Neuronal stem cell (in vitro differentiated cells): ENCODE results near the gene CXCL17.

Experiments
- DNase-seq: peaks from one replicate; pipeline ENCODE4 v3.0.0-alpha.2; 2013; ENCODE audit warnings: low spot score
- H2AFZ ChIP-seq: one replicate; pipeline ENCODE4 v1.6.1; 2013; ENCODE audit warnings: mild to moderate bottlenecking, low read length, inconsistent platforms
- H2AK5ac ChIP-seq: 2 replicates; pipeline ENCODE4 v1.6.1; 2013; ENCODE audit warnings: low read depth, mild to moderate bottlenecking, inconsistent platforms, low read length, moderate library complexity, mixed read lengths
- H2BK120ac ChIP-seq: 2 replicates; pipeline ENCODE4 v1.6.1; 2013; ENCODE audit warnings: low read depth, mild to moderate bottlenecking, inconsistent platforms, low read length, moderate library complexity, mixed read lengths
- H2BK12ac ChIP-seq: one replicate; pipeline ENCODE4 v1.6.1; 2013; ENCODE audit warnings: low read length, inconsistent platforms
- H2BK15ac ChIP-seq: 2 replicates; pipeline ENCODE4 v1.6.1; 2013; ENCODE audit warnings: mild to moderate bottlenecking, low read length, inconsistent platforms, mixed read lengths
- H2BK5ac ChIP-seq: one replicate; pipeline ENCODE4 v1.6.1; 2013; ENCODE audit warnings: inconsistent platforms, mild to moderate bottlenecking, low read length, moderate library complexity
- H3K14ac ChIP-seq: one replicate; pipeline ENCODE4 v1.6.1; 2013; ENCODE audit warnings: low read length, inconsistent platforms
- H3K18ac ChIP-seq: 2 replicates; pipeline ENCODE4 v1.6.1; 2013; ENCODE audit warnings: low read length, inconsistent platforms
- H3K23ac ChIP-seq: 2 replicates; pipeline ENCODE4 v1.6.1; 2013; ENCODE audit warnings: low read depth, mild to moderate bottlenecking, mixed read lengths, low read length, inconsistent platforms; ENCODE audit not compliant: poor library complexity
- H3K27ac ChIP-seq: replicated peaks from 3 replicates; pipeline ENCODE4 v1.5.1; 2013; ENCODE audit warnings: low read length, inconsistent platforms
- H3K27me3 ChIP-seq, 3 experiments: 2 replicates each; pipeline ENCODE4 v1.6.1; 2013; ENCODE audit warnings: low read length in 3 of 3, mild to moderate bottlenecking in 2 of 3, inconsistent platforms in 1 of 3, low read depth in 1 of 3, mixed read lengths in 1 of 3, moderate library complexity in 1 of 3; ENCODE audit not compliant: control insufficient read depth in 3 of 3, insufficient read depth in 3 of 3
- H3K36me3 ChIP-seq, 2 donors: replicated peaks in 1 of 2; 2 replicates each; pipeline ENCODE4 v1.6.1; 2013; ENCODE audit warnings: low read length in 2 of 2; ENCODE audit not compliant: control insufficient read depth in 2 of 2, insufficient read depth in 2 of 2
- H3K4ac ChIP-seq: 2 replicates; pipeline ENCODE4 v1.6.1; 2013; ENCODE audit warnings: inconsistent platforms, mild to moderate bottlenecking, low read length, moderate library complexity
- H3K4me1 ChIP-seq, 2 donors: 1 replicate in 1 of 2; 2 replicates in 1 of 2; pipeline ENCODE4 v1.6.1; 2013; ENCODE audit warnings: low read length in 2 of 2, low read depth in 1 of 2; ENCODE audit not compliant: control insufficient read depth in 2 of 2, insufficient read depth in 1 of 2
- H3K4me2 ChIP-seq: one replicate; pipeline ENCODE4 v1.6.1; 2013; ENCODE audit warnings: mild to moderate bottlenecking, low read length, inconsistent platforms; ENCODE audit not compliant: insufficient read depth, poor library complexity, severe bottlenecking
- H3K4me3 ChIP-seq, 2 donors: 2 replicates each; pipeline ENCODE4 v1.5.1; 2013; ENCODE audit warnings: low read length in 2 of 2, mild to moderate bottlenecking in 2 of 2, inconsistent platforms in 1 of 2, moderate library complexity in 1 of 2
- H3K79me1 ChIP-seq: one replicate; pipeline ENCODE4 v1.6.1; 2013; ENCODE audit warnings: low read depth, mild to moderate bottlenecking, inconsistent platforms, low read length, moderate library complexity
- H3K9ac ChIP-seq: one replicate; pipeline ENCODE4 v1.6.1; 2013; ENCODE audit warnings: mild to moderate bottlenecking, low read depth, low read length, inconsistent platforms; ENCODE audit not compliant: poor library complexity
- H3K9me3 ChIP-seq, 2 donors: replicated peaks in 1 of 2; 2 replicates each; pipeline versions ENCODE3 to v1.6.1; 2013; ENCODE audit warnings: low read length in 2 of 2, mild to moderate bottlenecking in 2 of 2, inconsistent platforms in 1 of 2, low read depth in 1 of 2, mixed read lengths in 1 of 2, moderate library complexity in 1 of 2; ENCODE audit not compliant: control insufficient read depth in 2 of 2, insufficient read depth in 1 of 2
- H4K8ac ChIP-seq: one replicate; pipeline ENCODE4 v1.6.1; 2013; ENCODE audit warnings: low read depth, mild to moderate bottlenecking, inconsistent platforms, low read length, moderate library complexity
- H4K91ac ChIP-seq: one replicate; pipeline ENCODE4 v1.6.1; 2013; ENCODE audit warnings: low read length, low read depth, mild to moderate bottlenecking, inconsistent platforms; ENCODE audit not compliant: poor library complexity
- WGBS, 2 donors: extraction: QIAGEN DNeasy Blood & Tissue Kit; methylation state at CpG; one replicate each; pipeline ENCODE4 v1.1.7; 2013; ENCODE audit warnings: missing lambda C conversion rate in 2 of 2, mixed read lengths in 1 of 2; ENCODE audit not compliant: insufficient read length in 2 of 2, insufficient replicate concordance in 1 of 2; ENCODE audit errors: extremely low coverage in 2 of 2; 5-methylcytosine and 5-hydroxymethylcytosine counted together

CXCL17 gene

GRCh38 chr19:42469311-42470235, 26.8 kb upstream of the CXCL17 start:
- WGBS, 2 donors, result no CpG with 5 or more reads among the region's 8 CpGs
- H3K9ac ChIP-seq, result no peak overlapping the region

DNA sequence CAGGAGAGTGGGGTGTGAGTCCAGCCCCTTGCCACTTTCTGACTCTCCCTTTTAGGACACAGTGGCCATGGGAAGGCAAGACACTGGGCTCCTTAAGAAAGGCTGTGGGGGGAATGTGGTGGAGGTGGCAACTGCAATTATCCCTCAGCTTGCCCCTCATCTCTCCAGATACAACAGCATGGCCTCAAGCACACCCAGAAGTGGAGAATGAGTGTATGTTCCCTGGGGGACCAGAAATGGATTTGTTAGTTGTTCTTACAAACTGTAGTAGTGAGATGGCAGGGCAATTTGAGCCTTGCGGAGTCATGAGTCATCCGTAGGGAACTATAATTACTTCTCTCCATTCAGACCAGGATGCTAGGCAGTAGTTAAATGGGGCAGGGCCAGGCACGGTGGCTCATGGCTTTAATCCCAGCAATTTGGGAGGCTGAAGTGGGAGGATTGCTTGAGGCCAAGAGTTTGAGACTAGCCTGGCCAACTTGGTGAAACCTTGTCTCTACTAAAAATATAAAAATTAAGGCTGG, 25.6 kb upstream of the CXCL17 start:
- H2BK5ac ChIP-seq, result no peak overlapping the region
- H3K27ac ChIP-seq, result no peak overlapping the region
- no peaks in the 10 kb centered on the region for H3K9me3 ChIP-seq
- no peaks in the 10 kb centered on the region for H3K27me3 ChIP-seq
- no peak overlapping the region for H2BK15ac ChIP-seq
- no peak overlapping the region for H2AK5ac ChIP-seq
- no peak overlapping the region for H2AFZ ChIP-seq
- H3K9ac ChIP-seq, result no peak overlapping the region
- no CpG with 5 or more reads among the region's 3 CpGs for WGBS, 2 donors
- H3K79me1 ChIP-seq, result no peaks in the 10 kb centered on the region
- no peaks in the 10 kb centered on the region for H3K36me3 ChIP-seq
- no peak overlapping the region for H3K18ac ChIP-seq
- H2BK120ac ChIP-seq, result no peak overlapping the region
- H3K23ac ChIP-seq, result no peak overlapping the region
- no peak overlapping the region for H3K4me2 ChIP-seq
- no peak overlapping the region for H3K14ac ChIP-seq
- peaks cover 5% of the 10 kb centered on the region in 2 donors for H3K4me1 ChIP-seq
- no peak overlapping the region for H3K4ac ChIP-seq
- no peak for DNase-seq
- no peak overlapping the region for H4K91ac ChIP-seq
- no peak overlapping the region for H3K4me3 ChIP-seq
- no peak overlapping the region for H4K8ac ChIP-seq
- no peak overlapping the region for H2BK12ac ChIP-seq

More at GRCh38 chr19:42469311-42470235, 26.8 kb upstream of the CXCL17 start:
- Histone ChIP-seq H2BK12ac (no peak overlapping the region), H4K91ac (no peak overlapping the region), H2AFZ (no peak overlapping the region), H3K9me3 (no peaks in the 10 kb centered on the region), H3K36me3 (no peaks in the 10 kb centered on the region), H3K4ac (no peak overlapping the region), H3K4me2 (no peak overlapping the region), H3K4me3 (no peak overlapping the region), H3K27ac (no peak overlapping the region), H3K4me1 (peaks cover 5 to 11% of the 10 kb centered on the region in 2 donors), H3K23ac (no peak overlapping the region), H4K8ac (no peak overlapping the region), H3K79me1 (no peaks in the 10 kb centered on the region), H2BK120ac (no peak overlapping the region), H3K27me3 (no peaks in the 10 kb centered on the region), H2BK15ac (no peak overlapping the region), H2AK5ac (no peak overlapping the region), H3K14ac (no peak overlapping the region), H2BK5ac (no peak overlapping the region), H3K18ac (no peak overlapping the region)
- DNase-seq, result no peak

DNA sequence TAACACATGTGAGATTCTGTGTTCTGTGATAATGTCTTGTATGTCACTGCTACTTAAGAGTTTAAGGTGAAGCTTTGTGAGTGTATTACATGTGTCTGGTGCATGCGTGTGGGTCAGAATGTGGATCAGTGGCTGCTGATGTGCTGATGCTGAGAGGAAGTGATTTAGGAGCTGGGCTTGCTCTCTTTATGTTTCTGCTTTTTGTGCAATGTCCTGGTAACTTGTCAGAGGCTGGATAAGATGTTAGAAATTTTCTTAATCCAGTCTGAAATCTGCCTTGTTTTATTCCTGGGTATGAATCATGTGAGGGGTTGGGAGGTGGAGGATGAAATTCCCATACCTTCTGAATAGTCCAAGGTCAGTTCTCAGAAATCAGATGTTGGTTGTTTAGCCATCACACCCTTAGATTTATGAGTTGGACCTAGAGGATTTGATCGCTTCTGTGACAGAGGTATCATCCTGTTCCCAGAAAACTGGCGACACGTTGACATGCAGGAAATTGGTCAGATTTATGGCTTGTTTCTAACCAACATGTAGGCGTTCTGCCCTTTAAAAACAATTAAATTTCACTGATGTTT, 24.5 kb upstream of the CXCL17 start:
- Histone ChIP-seq H3K9ac (no peak overlapping the region), H2BK5ac (no peak overlapping the region), H3K14ac (no peak overlapping the region), H3K27ac (no peak overlapping the region), H3K4me1 (peaks cover 5% of the 10 kb centered on the region in 2 donors), H4K91ac (no peak overlapping the region), H2BK12ac (no peak overlapping the region), H3K79me1 (no peaks in the 10 kb centered on the region), H2AK5ac (no peak overlapping the region), H3K23ac (no peak overlapping the region), H4K8ac (no peak overlapping the region), H3K9me3 (no peaks in the 10 kb centered on the region), H3K4me2 (no peak overlapping the region), H3K4ac (no peak overlapping the region), H3K4me3 (no peak overlapping the region), H3K18ac (no peak overlapping the region), H3K27me3 (no peaks in the 10 kb centered on the region), H3K36me3 (no peaks in the 10 kb centered on the region), H2BK15ac (no peak overlapping the region), H2AFZ (no peak overlapping the region), H2BK120ac (no peak overlapping the region)
- no peak for DNase-seq
- no CpG with 5 or more reads among the region's 5 CpGs for WGBS, 2 donors

DNA sequence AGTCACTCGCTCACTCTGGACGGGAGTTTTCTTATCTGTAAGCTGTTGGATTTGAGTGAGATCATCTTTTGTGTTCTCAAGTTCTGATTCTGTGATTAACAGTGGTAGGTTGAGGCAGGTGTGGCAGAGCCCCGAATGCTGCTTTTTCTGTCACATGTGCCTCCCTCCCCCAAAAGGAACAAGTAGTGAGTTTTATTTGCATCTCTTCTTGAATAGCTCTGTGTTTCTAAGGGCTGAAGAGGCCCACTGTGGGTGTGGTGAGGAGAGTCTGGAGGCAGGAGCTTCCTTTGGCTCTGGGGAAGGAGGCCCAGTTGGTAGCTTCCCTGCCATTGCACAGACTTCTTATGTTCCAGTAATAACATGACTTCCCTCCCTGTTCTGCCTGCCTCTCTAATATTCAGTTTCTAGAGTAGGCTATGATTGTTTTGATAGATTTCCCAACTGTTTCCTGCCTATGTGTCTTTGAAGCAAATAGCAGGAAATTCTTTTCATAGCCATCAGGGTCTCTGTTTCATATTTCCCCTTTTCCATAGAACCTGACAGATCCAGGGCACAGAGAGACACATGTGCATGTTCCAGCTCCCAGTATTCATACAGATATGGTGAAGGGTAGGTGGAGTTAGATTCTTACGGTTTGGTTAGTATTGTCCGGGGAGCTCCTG, 23.9 kb upstream of the CXCL17 start:
- Histone ChIP-seq H3K79me1 (no peaks in the 10 kb centered on the region), H3K4me1 (peaks cover 5% of the 10 kb centered on the region in 2 donors), H2BK12ac (no peak overlapping the region), H3K14ac (no peak overlapping the region), H2BK5ac (no peak overlapping the region), H3K4me2 (no peak overlapping the region), H3K27ac (no peak overlapping the region), H3K4me3 (no peak overlapping the region), H3K23ac (no peak overlapping the region), H3K36me3 (no peaks in the 10 kb centered on the region), H3K9me3 (no peaks in the 10 kb centered on the region), H2BK15ac (no peak overlapping the region), H2AK5ac (no peak overlapping the region), H3K4ac (no peak overlapping the region), H4K91ac (no peak overlapping the region), H2AFZ (no peak overlapping the region), H2BK120ac (no peak overlapping the region), H3K9ac (no peak overlapping the region), H3K27me3 (no peaks in the 10 kb centered on the region), H3K18ac (no peak overlapping the region), H4K8ac (no peak overlapping the region)
- WGBS, 2 donors, result no CpG with 5 or more reads among the region's 5 CpGs
- DNase-seq, result no peak
